Vagina (tissue), 2 donors: Measurements from ENCODE around the gene MYO10.

Experiments
- CTCF ChIP-seq, 3 experiments: fragments of 450-650 bp in 2 of 3; fragments of 200-600 bp in 1 of 3; sonication (generic) in 1 of 3; IDR thresholded peaks; one replicate each; pipeline ENCODE4 v1.5.1; 2017 to 2019; ENCODE audit warnings: antibody characterized with exemption in 3 of 3, mild to moderate bottlenecking in 2 of 3, moderate library complexity in 2 of 3
- POLR2A ChIP-seq, 2 donors: fragments of 450-650 bp; IDR thresholded peaks; one replicate each; pipeline ENCODE4 v1.6.1; 2017; ENCODE audit warnings: antibody characterized with exemption in 2 of 2, mild to moderate bottlenecking in 2 of 2, moderate library complexity in 2 of 2

GRCh38 chr5:16970260-16970659 is 34.2 kb upstream of the MYO10 start:
- TF ChIP-seq POLR2A (IDR thresholded peaks at IDR 0.05) (no peak), CTCF (IDR thresholded peaks at IDR 0.05) (no peak)
